Trophoblast cell (in vitro differentiated cells and primary cell): ENCODE measurements around the gene PACS2.
A peak's percentile ranks its signal among the peaks of the same experiment; 100 is the strongest.

Source experiments
- DNase-seq, 2 donors: peaks; one replicate each; pipeline ENCODE4 v3.0.0-alpha.2; 2016
- H2AFZ ChIP-seq: 2 replicates; pipeline ENCODE4 v1.6.1; 2013; ENCODE audit warnings: low read length, moderate library complexity, mild to moderate bottlenecking; ENCODE audit not compliant: insufficient read depth, poor library complexity
- H2AK5ac ChIP-seq: 2 replicates; pipeline ENCODE4 v1.6.1; 2013; ENCODE audit warnings: mild to moderate bottlenecking, low read length
- H2BK120ac ChIP-seq: 2 replicates; pipeline ENCODE4 v1.6.1; 2013; ENCODE audit warnings: low read length, mild to moderate bottlenecking, moderate library complexity; ENCODE audit not compliant: insufficient read depth, poor library complexity
- H2BK12ac ChIP-seq: 2 replicates; pipeline ENCODE4 v1.6.1; 2013; ENCODE audit warnings: mild to moderate bottlenecking, low read length, moderate library complexity
- H2BK5ac ChIP-seq: 2 replicates; pipeline ENCODE4 v1.6.1; 2013; ENCODE audit warnings: low read length, low read depth, moderate library complexity, mild to moderate bottlenecking; ENCODE audit not compliant: poor library complexity
- H3K14ac ChIP-seq: 2 replicates; pipeline ENCODE4 v1.6.1; 2013; ENCODE audit warnings: mild to moderate bottlenecking, low read length
- H3K18ac ChIP-seq: 2 replicates; pipeline ENCODE4 v1.6.1; 2013; ENCODE audit warnings: mild to moderate bottlenecking, low read length
- H3K23ac ChIP-seq: 2 replicates; pipeline ENCODE4 v1.6.1; 2013; ENCODE audit warnings: low read length
- H3K27ac ChIP-seq: 2 replicates; pipeline ENCODE4 v1.5.1; 2013; ENCODE audit warnings: low read depth, mild to moderate bottlenecking, inconsistent platforms, low read length, moderate library complexity
- H3K27me3 ChIP-seq: 2 replicates; pipeline ENCODE4 v1.6.1; 2013; ENCODE audit warnings: inconsistent platforms, mild to moderate bottlenecking, low read length, moderate library complexity; ENCODE audit not compliant: insufficient read depth
- H3K36me3 ChIP-seq, 2 experiments: 1 replicate in 1 of 2; 2 replicates in 1 of 2; pipeline ENCODE4 v1.6.1; 2013; ENCODE audit warnings: low read length in 2 of 2, mild to moderate bottlenecking in 2 of 2, moderate library complexity in 1 of 2; ENCODE audit not compliant: insufficient read depth in 2 of 2, control insufficient read depth in 1 of 2
- H3K4ac ChIP-seq: 2 replicates; pipeline ENCODE4 v1.6.1; 2013; ENCODE audit warnings: low read depth, mild to moderate bottlenecking, low read length, moderate library complexity
- H3K4me1 ChIP-seq, 2 experiments: 1 replicate in 1 of 2; 2 replicates in 1 of 2; pipeline ENCODE4 v1.6.1; 2013; ENCODE audit warnings: low read length in 2 of 2, mild to moderate bottlenecking in 2 of 2, moderate library complexity in 1 of 2; ENCODE audit not compliant: insufficient read depth in 2 of 2, control insufficient read depth in 1 of 2
- H3K4me2 ChIP-seq: 2 replicates; pipeline ENCODE4 v1.6.1; 2013; ENCODE audit warnings: inconsistent platforms, mild to moderate bottlenecking, low read length, moderate library complexity
- H3K4me3 ChIP-seq: 2 replicates; pipeline ENCODE4 v1.5.1; 2013; ENCODE audit warnings: mild to moderate bottlenecking, low read depth, low read length, inconsistent platforms
- H3K79me1 ChIP-seq: one replicate; pipeline ENCODE4 v1.6.1; 2013; ENCODE audit warnings: low read length
- H3K79me2 ChIP-seq: 2 replicates; pipeline ENCODE4 v1.6.1; 2013; ENCODE audit warnings: low read length, mild to moderate bottlenecking; ENCODE audit not compliant: control insufficient read depth, insufficient read depth, poor library complexity
- H3K9ac ChIP-seq: 2 replicates; pipeline ENCODE4 v1.6.1; 2013; ENCODE audit warnings: mild to moderate bottlenecking, low read length
- H3K9me3 ChIP-seq: 2 replicates; pipeline ENCODE4 v1.6.1; 2013; ENCODE audit warnings: low read depth, mild to moderate bottlenecking, control low read depth, inconsistent platforms, low read length; ENCODE audit not compliant: insufficient read depth
- H4K12ac ChIP-seq: 2 replicates; pipeline ENCODE4 v1.6.1; 2013; ENCODE audit warnings: low read depth, mild to moderate bottlenecking, low read length, moderate library complexity
- H4K8ac ChIP-seq: 2 replicates; pipeline ENCODE4 v1.6.1; 2013; ENCODE audit warnings: low read depth, mild to moderate bottlenecking, low read length, moderate library complexity
- H4K91ac ChIP-seq: one replicate; pipeline ENCODE4 v1.6.1; 2013; ENCODE audit warnings: low read depth, mild to moderate bottlenecking, low read length, moderate library complexity
- WGBS: extraction: QIAGEN DNeasy Blood & Tissue Kit; methylation state at CpG from one replicate; pipeline ENCODE4 v1.1.7; 2013; ENCODE audit warnings: missing lambda C conversion rate; ENCODE audit not compliant: insufficient read length, insufficient coverage; ENCODE audit errors: extremely low coverage; 5-methylcytosine and 5-hydroxymethylcytosine counted together

PACS2 gene

GRCh38 chr14:105422695-105423487 is 108.3 kb downstream of the PACS2 start:
- Histone ChIP-seq H3K14ac (no peak overlapping the region), H4K12ac (no peak overlapping the region), H3K79me1 (peaks cover 4% of the 10 kb centered on the region), H3K27ac (no peak overlapping the region), H3K36me3 (peaks cover 21 to 25% of the 10 kb centered on the region in 2 experiments), H3K18ac (no peak overlapping the region), H3K4ac (peak overlapping the region; percentile 43), H2BK120ac (no peak overlapping the region), H4K8ac (no peak overlapping the region), H3K4me3 (no peak overlapping the region), H3K4me2 (no peak overlapping the region), H3K9ac (no peak overlapping the region), H2BK5ac (no peak overlapping the region), H3K9me3 (peaks cover 9% of the 10 kb centered on the region), H3K79me2 (peaks cover 17% of the 10 kb centered on the region), H2BK12ac (no peak overlapping the region), H2AK5ac (no peak overlapping the region), H2AFZ (peak overlapping the region; percentile 17), H4K91ac (no peak overlapping the region), H3K23ac (no peak overlapping the region), H3K4me1 (peaks cover 18 to 25% of the 10 kb centered on the region in 2 experiments), H3K27me3 (no peaks in the 10 kb centered on the region)
- WGBS = no CpG with 5 or more reads among the region's 21 CpGs
- DNase-seq = peak in 1 of 2 donors; percentile 61

DNA sequence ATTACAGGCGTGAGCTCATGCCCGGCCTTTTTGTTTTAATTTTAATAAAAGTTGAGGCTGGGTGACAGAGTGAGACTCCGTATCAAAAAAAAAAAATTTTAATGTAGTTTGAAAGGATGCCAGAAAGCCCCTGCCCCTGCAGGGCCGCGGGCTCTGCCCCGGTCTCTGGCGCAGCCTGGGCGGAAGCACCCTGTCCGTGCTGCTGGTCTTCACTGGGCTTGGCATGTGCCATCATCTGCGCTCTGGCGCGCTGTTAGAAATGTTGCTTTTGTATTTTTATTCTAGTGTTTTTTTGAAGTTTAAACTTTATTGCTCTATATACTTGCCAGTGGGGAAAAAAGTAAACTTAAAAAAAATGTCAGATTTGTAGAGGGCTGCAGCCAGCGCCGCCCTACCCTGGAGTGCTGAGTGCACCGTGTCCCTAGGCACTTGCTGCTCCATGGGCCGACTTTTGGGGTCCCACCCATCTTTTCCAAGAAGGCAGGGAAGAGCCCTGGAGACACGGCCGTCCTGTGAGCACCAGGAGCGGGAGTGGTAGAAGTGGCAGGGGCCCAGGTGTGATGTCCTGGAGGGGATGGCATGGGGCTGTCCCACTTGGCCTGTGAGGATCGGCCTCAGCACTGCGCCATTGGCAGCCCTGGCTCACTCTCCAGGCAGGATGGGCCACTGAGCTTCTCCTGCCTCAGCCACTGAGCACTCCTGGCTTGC is 109.1 kb downstream of the PACS2 start:
- H2BK120ac ChIP-seq = no peak overlapping the region
- no CpG with 5 or more reads among the region's 21 CpGs for WGBS
- no peak overlapping the region for H3K18ac ChIP-seq
- H3K23ac ChIP-seq = no peak overlapping the region
- no peak overlapping the region for H3K4me2 ChIP-seq
- peaks cover 18 to 25% of the 10 kb centered on the region in 2 experiments for H3K4me1 ChIP-seq
- no peak overlapping the region for H2BK12ac ChIP-seq
- no peaks in the 10 kb centered on the region for H3K27me3 ChIP-seq
- no peak overlapping the region for H2BK5ac ChIP-seq
- H2AK5ac ChIP-seq = no peak overlapping the region
- H2AFZ ChIP-seq = no peak overlapping the region
- H4K12ac ChIP-seq = no peak overlapping the region
- H3K4me3 ChIP-seq = no peak overlapping the region
- DNase-seq = no peak
- H3K4ac ChIP-seq = peak overlapping the region; percentile 22
- H3K36me3 ChIP-seq = peaks cover 21 to 25% of the 10 kb centered on the region in 2 experiments
- no peak overlapping the region for H4K91ac ChIP-seq
- no peak overlapping the region for H3K14ac ChIP-seq
- H4K8ac ChIP-seq = no peak overlapping the region
- no peak overlapping the region for H3K27ac ChIP-seq
- H3K79me2 ChIP-seq = peaks cover 17% of the 10 kb centered on the region
- H3K79me1 ChIP-seq = peaks cover 4% of the 10 kb centered on the region
- peaks cover 9% of the 10 kb centered on the region for H3K9me3 ChIP-seq
- H3K9ac ChIP-seq = no peak overlapping the region

- no peak overlapping the region for H4K8ac ChIP-seq
- no peak overlapping the region for H4K12ac ChIP-seq
- no peak overlapping the region for H2AK5ac ChIP-seq
- no peak overlapping the region for H2BK120ac ChIP-seq
- H3K79me2 ChIP-seq = peaks cover 13% of the 10 kb centered on the region
- no peaks in the 10 kb centered on the region for H3K79me1 ChIP-seq
- H3K4me2 ChIP-seq = no peak overlapping the region
- no peak overlapping the region for H4K91ac ChIP-seq
- H2BK12ac ChIP-seq = no peak overlapping the region
- H3K9ac ChIP-seq = no peak overlapping the region
- DNase-seq = no peak
- peaks cover 21 to 25% of the 10 kb centered on the region in 2 experiments for H3K36me3 ChIP-seq
- no peak overlapping the region for H3K14ac ChIP-seq
- no peak overlapping the region for H3K4me3 ChIP-seq
- H2BK5ac ChIP-seq = no peak overlapping the region
- H3K4ac ChIP-seq = peak overlapping the region; percentile 81
- no peak overlapping the region for H3K27ac ChIP-seq
- no peaks in the 10 kb centered on the region for H3K27me3 ChIP-seq
- no peak overlapping the region for H2AFZ ChIP-seq
- H3K23ac ChIP-seq = no peak overlapping the region
- H3K9me3 ChIP-seq = peaks cover 8% of the 10 kb centered on the region
- no CpG with 5 or more reads among the region's 12 CpGs for WGBS
- peaks cover 13 to 19% of the 10 kb centered on the region in 2 experiments for H3K4me1 ChIP-seq
- H3K18ac ChIP-seq = no peak overlapping the region
Measured at GRCh38 chr14:105424861-105425260, 110.3 kb downstream of the PACS2 start.

- Histone ChIP-seq H3K79me2 (peaks cover 9% of the 10 kb centered on the region), H3K4me3 (no peak overlapping the region), H3K4ac (peak overlapping the region; percentile 66), H3K4me2 (no peak overlapping the region), H3K27ac (no peak overlapping the region), H3K79me1 (no peaks in the 10 kb centered on the region), H3K14ac (no peak overlapping the region), H4K8ac (no peak overlapping the region), H2BK12ac (no peak overlapping the region), H2BK5ac (no peak overlapping the region), H3K23ac (no peak overlapping the region), H2AK5ac (no peak overlapping the region), H2AFZ (no peak overlapping the region), H3K27me3 (no peaks in the 10 kb centered on the region), H3K4me1 (peaks cover 11 to 15% of the 10 kb centered on the region in 2 experiments), H4K12ac (no peak overlapping the region), H3K9ac (no peak overlapping the region), H3K36me3 (peaks cover 21 to 29% of the 10 kb centered on the region in 2 experiments), H2BK120ac (no peak overlapping the region), H4K91ac (no peak overlapping the region), H3K18ac (no peak overlapping the region), H3K9me3 (peaks cover 8% of the 10 kb centered on the region)
- DNase-seq = no peak
- no CpG with 5 or more reads among the region's 23 CpGs for WGBS
Measured at GRCh38 chr14:105425823-105426247, 111.3 kb downstream of the PACS2 start.
